GM19035 (cell line): ENCODE measurements around the gene SDC3.

Source experiments
- ATAC-seq: cut with Tn5 transposase; IDR thresholded peaks from one replicate; pipeline ENCODE4 v1.9.1; 2021; ENCODE audit not compliant: unreplicated experiment

The SDC3 gene

DNA sequence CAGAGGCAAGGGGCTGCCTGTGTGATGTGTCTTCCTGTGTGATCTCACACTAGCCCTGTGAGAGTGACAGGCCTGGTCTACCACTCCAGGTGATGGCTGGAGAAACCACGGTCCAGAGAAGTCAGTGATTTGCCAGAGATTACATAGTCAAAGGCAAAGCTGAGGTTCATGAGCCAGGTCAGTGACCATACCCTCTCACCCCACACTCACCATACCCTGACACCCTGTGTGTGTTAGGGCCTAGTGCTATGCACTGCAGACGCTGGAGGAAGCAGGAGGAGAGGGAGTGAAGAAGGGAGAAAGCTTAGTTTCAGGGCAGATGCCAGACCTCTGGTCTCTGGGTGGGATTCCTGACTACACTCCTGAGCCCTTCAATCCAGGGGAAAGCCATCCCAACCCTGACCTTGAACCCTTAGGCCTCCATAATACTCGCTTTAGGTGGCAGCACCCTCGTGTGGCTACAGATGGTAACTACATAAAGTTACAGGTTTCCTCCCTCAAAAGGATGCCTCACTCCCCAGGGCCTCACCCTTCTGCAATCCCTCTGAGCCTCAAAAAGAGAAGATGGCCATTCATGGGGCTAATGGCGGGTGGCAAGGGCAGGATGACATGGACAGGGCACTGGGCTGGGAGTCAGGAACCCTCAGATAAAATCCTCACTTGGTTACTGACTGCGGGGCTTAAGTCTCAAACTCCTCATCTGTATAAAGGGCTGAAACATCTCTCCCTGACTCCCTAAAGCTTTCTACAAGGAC is 20.8 kb upstream of the SDC3 start:
- ATAC-seq, result no peak

GRCh38 chr1:30928789-30929134 is 20.2 kb upstream of the SDC3 start:
- ATAC-seq, result no peak

DNA sequence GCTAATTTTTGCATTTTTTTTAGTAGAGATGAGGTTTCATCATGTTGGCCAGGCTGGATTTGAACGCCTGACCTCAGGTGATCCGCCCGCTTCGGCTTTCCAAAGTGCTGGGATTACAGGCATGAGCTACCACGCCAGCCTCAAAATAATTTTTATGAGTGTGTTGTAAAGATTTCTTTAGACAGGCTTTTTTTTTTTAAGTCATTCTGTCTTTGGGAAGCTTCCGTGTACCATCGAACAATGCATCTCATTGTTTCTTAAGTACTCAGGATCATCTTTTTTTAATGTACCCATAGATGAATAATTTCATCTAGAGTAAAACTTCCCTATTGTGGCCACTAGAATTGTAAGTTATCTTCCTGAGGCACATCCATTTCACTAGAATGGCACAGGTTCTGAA is 19.6 kb upstream of the SDC3 start:
- ATAC-seq, result no peak

GRCh38 chr1:30927448-30927847 is 18.9 kb upstream of the SDC3 start:
- no peak for ATAC-seq

- ATAC-seq, result no peak
Observed at GRCh38 chr1:30923597-30923996, 15.0 kb upstream of the SDC3 start.

DNA sequence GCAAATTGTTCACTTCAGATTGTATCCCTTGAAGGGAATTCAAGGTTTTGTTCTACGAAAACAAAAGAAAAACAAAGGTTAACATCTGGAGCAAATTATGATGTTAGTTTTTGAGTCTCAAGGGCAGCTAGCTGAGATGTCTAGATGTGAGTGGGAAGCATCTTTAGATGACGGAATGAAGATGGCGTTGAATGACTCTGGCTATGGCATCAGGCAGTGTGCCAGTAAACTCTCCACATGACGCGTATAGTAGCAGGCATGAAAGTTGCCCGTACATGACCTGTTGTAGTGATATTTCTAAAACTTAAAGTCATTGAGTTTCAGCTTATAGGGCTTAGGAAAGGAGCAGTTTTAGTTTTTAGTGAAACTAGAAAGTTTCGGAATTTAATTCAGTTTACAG is 12.3 kb upstream of the SDC3 start:
- ATAC-seq, result no peak

DNA sequence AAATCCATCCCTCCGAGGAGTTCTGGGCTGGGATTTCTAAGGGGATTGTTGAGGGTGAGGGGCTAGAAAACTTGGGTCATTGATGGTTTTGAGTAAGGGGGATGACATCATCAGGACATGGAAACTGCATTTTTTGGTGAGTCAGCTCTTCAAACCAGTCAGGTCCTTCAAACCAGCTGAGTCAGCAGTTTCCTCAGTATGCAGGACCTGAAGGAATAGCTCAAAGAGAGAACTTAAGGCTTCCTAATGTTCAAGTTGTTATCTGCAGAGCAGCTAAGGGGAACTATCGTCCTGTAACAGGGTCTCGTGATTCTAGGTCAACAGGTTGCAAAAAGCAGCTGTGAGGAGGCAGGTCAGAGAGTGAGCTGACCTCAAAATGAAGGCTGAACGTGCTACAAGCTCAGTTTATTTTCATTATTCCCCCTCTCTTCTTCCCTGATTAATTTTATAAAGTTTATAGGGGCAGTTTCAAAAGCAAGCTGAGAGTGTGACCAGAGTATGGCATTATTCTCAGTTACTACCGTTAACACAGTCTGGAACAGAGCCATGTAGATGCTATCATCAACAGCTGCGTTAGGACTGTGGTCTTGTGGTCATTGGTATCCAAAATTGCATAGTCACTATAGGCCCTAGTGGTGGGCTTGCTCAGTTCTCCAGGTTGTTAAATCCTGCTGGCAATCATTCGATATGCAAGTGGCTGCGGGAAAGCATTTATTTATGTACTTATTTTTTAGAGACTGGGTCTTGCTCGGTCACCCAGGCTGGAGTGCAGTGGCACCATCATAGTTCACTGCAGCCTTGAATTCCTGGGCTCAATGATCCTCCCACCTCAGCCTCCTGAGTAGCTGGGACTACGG is 10.7 kb upstream of the SDC3 start:
- no peak for ATAC-seq

GRCh38 chr1:30916296-30916695 is 7.7 kb upstream of the SDC3 start:
- no peak for ATAC-seq

GRCh38 chr1:30915491-30916230 is 7.1 kb upstream of the SDC3 start:
- no peak for ATAC-seq

DNA sequence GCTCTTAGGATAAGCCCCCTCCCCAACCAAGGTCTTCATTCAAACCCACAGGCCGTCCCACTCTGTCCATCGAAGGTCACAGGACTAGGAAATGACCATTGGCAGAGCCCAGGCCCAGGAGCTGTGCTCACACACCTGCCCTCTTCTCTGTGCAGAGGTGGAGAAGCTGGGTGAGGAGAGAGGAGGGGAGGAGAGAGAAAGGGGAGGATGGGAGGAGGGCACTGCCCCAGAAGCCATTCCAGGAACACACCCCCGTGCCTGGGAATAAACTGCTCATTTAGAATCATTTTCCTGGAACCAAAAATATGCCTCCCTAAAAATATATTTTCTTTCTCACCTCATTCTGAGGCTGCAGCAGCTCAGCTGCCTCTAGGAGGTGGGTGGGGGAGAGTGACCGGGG is 6.4 kb upstream of the SDC3 start:
- no peak for ATAC-seq

GRCh38 chr1:30914587-30914922 is 6.0 kb upstream of the SDC3 start:
- no peak for ATAC-seq

GRCh38 chr1:30912913-30913652 is 4.5 kb upstream of the SDC3 start:
- no peak for ATAC-seq

DNA sequence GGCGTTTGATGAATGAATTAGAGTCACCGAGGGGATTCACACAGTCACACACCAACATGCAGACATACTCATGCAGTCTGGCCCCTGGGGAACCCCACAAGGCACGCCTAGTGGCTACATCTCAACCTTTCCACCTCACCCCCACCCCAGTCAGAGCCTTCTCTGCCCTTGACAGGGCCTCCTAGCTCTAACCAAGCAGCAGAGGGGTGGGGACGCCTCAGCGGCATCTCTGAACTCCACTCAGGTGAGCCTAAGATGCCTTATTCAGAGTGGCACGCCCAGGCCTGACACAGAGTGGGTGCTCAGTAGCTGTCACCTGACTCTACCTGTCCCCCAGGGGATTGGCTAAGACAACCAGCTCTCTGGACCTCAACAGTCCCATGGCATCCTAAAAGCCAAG is 3.7 kb upstream of the SDC3 start:
- no peak for ATAC-seq

DNA sequence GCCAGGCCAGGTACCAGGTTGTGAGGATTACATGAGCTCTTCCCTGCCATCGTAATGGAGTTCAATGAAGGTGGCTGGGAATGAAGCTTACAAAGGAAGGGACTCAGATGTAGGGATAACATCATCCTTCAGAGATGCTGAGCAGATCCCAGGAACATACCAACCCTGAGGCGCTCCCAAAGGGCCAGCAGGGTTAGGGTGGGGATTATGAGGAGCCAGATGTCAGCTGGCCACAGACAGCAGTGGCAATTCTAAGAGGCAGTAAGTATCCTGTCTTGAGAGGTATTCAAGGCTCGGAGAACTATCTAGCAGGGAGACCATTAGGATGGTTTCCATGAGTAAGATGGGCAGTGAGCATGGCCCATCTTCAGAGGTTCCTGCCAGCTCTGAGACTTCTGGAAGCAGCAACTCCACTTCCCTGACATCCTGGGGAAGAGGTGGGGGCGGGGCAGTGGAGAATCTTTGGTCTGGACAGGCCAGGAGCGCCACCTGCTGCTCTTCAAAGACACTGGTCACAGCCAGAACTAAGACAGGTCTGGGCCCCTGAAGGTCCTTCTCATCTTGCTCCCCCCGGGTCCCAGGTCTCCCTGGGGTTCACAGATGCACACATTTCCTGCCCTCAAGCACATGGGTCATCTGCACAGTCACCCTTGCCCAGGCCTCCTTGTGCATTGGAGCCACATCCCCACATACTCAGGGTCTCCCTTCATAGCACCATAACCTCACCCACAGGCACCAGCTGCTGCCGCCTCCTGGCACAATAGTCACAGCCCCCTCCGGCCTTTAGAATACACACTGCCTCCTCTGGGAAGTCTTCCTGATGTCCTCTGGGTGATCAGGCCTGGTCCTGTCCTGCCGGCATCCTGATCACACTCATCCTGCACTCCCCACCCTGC is 2.7 kb upstream of the SDC3 start:
- ATAC-seq, result no peak

GRCh38 chr1:30909365-30910068 is 959 bp upstream of the SDC3 start:
- ATAC-seq, result no peak

- no peak for ATAC-seq
Observed at GRCh38 chr1:30908316-30908695, 252 bp downstream of the SDC3 start.

- no peak for ATAC-seq
Observed at GRCh38 chr1:30907481-30908315, 860 bp downstream of the SDC3 start.

DNA sequence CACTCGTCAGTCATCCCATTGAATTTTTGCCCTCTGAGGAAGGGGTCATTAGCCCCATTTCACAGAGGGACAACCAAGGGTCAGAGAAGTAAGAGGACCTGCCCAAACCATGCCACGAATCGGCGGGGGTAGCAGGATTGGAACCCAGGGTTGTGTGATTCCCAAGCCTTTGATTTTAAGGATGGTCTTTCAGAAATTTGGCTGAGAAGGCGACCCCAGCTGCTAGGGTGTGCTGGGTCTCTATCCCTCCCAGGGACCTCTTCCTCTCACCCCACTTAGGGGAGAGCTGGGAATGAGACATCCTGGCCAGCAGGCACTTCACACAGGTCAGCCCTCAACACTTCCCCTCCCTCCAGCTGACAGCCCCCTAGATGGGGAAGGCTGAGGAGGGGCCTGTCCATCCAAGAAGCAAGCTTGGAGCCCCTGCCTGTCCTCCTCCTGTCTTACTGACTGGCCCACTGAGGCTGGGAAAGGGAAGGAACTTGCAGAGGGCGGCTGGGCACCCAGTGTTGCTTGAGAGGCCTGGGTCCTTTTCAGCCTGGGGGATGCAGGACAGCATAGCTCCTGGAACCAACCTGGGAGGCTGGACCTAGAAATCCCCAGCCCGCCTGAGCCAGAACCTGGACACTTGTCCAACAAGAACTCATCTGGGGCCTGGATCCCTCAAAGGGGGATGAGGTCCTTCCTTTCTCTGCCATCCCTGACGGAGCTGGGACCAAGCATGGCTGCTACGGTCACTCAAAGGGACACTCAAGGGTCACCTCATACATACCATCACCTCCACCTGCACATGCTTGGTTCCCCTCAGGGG is 1.7 kb downstream of the SDC3 start:
- ATAC-seq, result no peak
